IMR-90 (cell line): ENCODE measurements around the gene FAM24A. TPM values are rescaled to one million over a fixed set of nuclear protein-coding genes. Genes with fewer than 3 reads are reported as not detected.
"Not testable (repeated sequence)": the region's sequence is repeated elsewhere in the genome, so short reads cannot be mapped to it uniquely, and the experiment has no call there.

Source experiments
- ATAC-seq: fragments of 200-7000 bp; cut with Tn5 transposase; 2 replicates; pipeline ENCODE4 v1.9.1; 2020; ENCODE audit warnings: low read depth, mild to moderate bottlenecking, moderate library complexity
- BruUV-seq: library from RNA; stranded (reverse); fragments of 400-500 nt; replicated peaks from 2 replicates; lab custom pipeline; 2021; lab: Mats Ljungman, UMichigan
- CTCF ChIA-PET: fragments of 300-600 bp; formaldehyde crosslinking; extraction: SDS; loops from one replicate; lab custom pipeline; 2021; ENCODE audit warnings: antibody characterized with exemption; lab: Yijun Ruan, JAX
- POLR2A ChIA-PET: fragments of 300-600 bp; sonication (Branson Sonifier 250); formaldehyde crosslinking; loops from one replicate; lab custom pipeline; 2022; ENCODE audit warnings: antibody characterized with exemption; ENCODE audit not compliant: unreplicated experiment; lab: Charles Lee
- DNase-seq: peaks from one replicate; pipeline ENCODE4 v3.0.0; 2013
- H2AFZ ChIP-seq: replicated peaks from 2 replicates; pipeline ENCODE3; 2013; ENCODE audit warnings: low read length, mild to moderate bottlenecking; ENCODE audit not compliant: poor library complexity
- H2AK5ac ChIP-seq: 2 replicates; pipeline ENCODE4 v1.6.1; 2013; ENCODE audit warnings: low read depth, low read length, inconsistent platforms
- H2AK9ac ChIP-seq: replicated peaks from 2 replicates; pipeline ENCODE3; 2013; ENCODE audit warnings: mild to moderate bottlenecking, low read depth, low read length, moderate library complexity; ENCODE audit not compliant: poor library complexity
- H2BK120ac ChIP-seq: 2 replicates; pipeline ENCODE4 v1.6.1; 2013; ENCODE audit warnings: low read depth, low read length, inconsistent platforms
- H2BK15ac ChIP-seq: 3 replicates; pipeline ENCODE4 v1.6.1; 2013; ENCODE audit warnings: low read depth, low read length, inconsistent platforms
- H2BK20ac ChIP-seq: 2 replicates; pipeline ENCODE4 v1.6.1; 2013; ENCODE audit warnings: low read depth, mild to moderate bottlenecking, inconsistent platforms, low read length, moderate library complexity
- H2BK5ac ChIP-seq: 2 replicates; pipeline ENCODE4 v1.6.1; 2013; ENCODE audit warnings: mild to moderate bottlenecking, low read depth, low read length, inconsistent platforms; ENCODE audit not compliant: poor library complexity, severe bottlenecking
- H3K14ac ChIP-seq: replicated peaks from 2 replicates; pipeline ENCODE4 v1.6.1; 2013; ENCODE audit warnings: low read depth, low read length, inconsistent platforms
- H3K18ac ChIP-seq: 2 replicates; pipeline ENCODE4 v1.6.1; 2013; ENCODE audit warnings: low read depth, low read length, control low read depth
- H3K23ac ChIP-seq: 2 replicates; pipeline ENCODE4 v1.6.1; 2013; ENCODE audit warnings: low read depth, low read length, inconsistent platforms
- H3K27ac ChIP-seq: 2 replicates; pipeline ENCODE4 v1.5.1; 2013; ENCODE audit warnings: mild to moderate bottlenecking, control low read depth, low read length; ENCODE audit not compliant: insufficient read depth
- H3K27me3 ChIP-seq: 2 replicates; pipeline ENCODE4 v1.6.1; 2013; ENCODE audit warnings: low read length; ENCODE audit not compliant: control insufficient read depth, insufficient read depth
- H3K36me3 ChIP-seq: 2 replicates; pipeline ENCODE4 v1.6.1; 2013; ENCODE audit warnings: low read length, mixed read lengths; ENCODE audit not compliant: control insufficient read depth, insufficient read depth
- H3K4ac ChIP-seq: 2 replicates; pipeline ENCODE4 v1.6.1; 2013; ENCODE audit warnings: low read depth, low read length, inconsistent platforms
- H3K4me1 ChIP-seq: 2 replicates; pipeline ENCODE4 v1.6.1; 2013; ENCODE audit warnings: low read length, mixed read lengths; ENCODE audit not compliant: control insufficient read depth, insufficient read depth
- H3K4me2 ChIP-seq: 2 replicates; pipeline ENCODE4 v1.6.1; 2013; ENCODE audit warnings: low read depth, mild to moderate bottlenecking, control low read depth, low read length, moderate library complexity
- H3K4me3 ChIP-seq: 2 replicates; pipeline ENCODE4 v1.5.1; 2013; ENCODE audit warnings: low read depth, mild to moderate bottlenecking, control low read depth, low read length, moderate library complexity; ENCODE audit not compliant: insufficient read depth
- H3K56ac ChIP-seq: 2 replicates; pipeline ENCODE4 v1.6.1; 2013; ENCODE audit warnings: low read length, inconsistent platforms; ENCODE audit not compliant: insufficient read depth; ENCODE audit errors: extremely low read depth
- H3K79me1 ChIP-seq, 2 experiments: 2 replicates each; pipeline ENCODE4 v1.6.1; 2013; ENCODE audit warnings: low read length in 2 of 2, inconsistent platforms in 1 of 2, low read depth in 1 of 2
- H3K9ac ChIP-seq: 2 replicates; pipeline ENCODE4 v1.6.1; 2013; ENCODE audit warnings: low read depth, low read length, control low read depth
- H3K9me1 ChIP-seq: 2 replicates; pipeline ENCODE4 v1.6.1; 2013; ENCODE audit warnings: low read length, inconsistent platforms; ENCODE audit not compliant: insufficient read depth
- H3K9me3 ChIP-seq: 2 replicates; pipeline ENCODE4 v1.6.1; 2013; ENCODE audit warnings: low read length; ENCODE audit not compliant: control insufficient read depth, insufficient read depth
- H4K20me1 ChIP-seq: 2 replicates; pipeline ENCODE4 v1.6.1; 2013; ENCODE audit warnings: low read length, inconsistent platforms; ENCODE audit not compliant: insufficient read depth
- H4K5ac ChIP-seq: 2 replicates; pipeline ENCODE4 v1.6.1; 2013; ENCODE audit warnings: mild to moderate bottlenecking, low read depth, low read length, control low read depth
- H4K8ac ChIP-seq, 2 experiments: 2 replicates each; pipeline ENCODE4 v1.6.1; 2013; ENCODE audit warnings: low read depth in 2 of 2, low read length in 2 of 2, control low read depth in 1 of 2, inconsistent platforms in 1 of 2
- H4K91ac ChIP-seq: 2 replicates; pipeline ENCODE4 v1.6.1; 2013; ENCODE audit warnings: low read depth, low read length, inconsistent platforms; ENCODE audit not compliant: insufficient read depth
- WGBS, 2 experiments: methylation state at CpG; one replicate each; pipeline versions ENCODE4 v1.1.5 to v1.1.7; 2013; ENCODE audit warnings: missing lambda C conversion rate in 2 of 2; ENCODE audit not compliant: insufficient read length in 1 of 2; ENCODE audit errors: extremely low coverage in 2 of 2; 5-methylcytosine and 5-hydroxymethylcytosine counted together
- dilution Hi-C: fragments of 300-500 bp; cut with HindIII; formaldehyde crosslinking; loops from one replicate; pipeline ENCODE4 v1.14.3; 2018; ENCODE audit warnings: low sequenced_read_pairs; ENCODE audit not compliant: unreplicated experiment
- in situ Hi-C: fragments of 300-500 bp; cut with MboI; formaldehyde crosslinking; loops from 3 replicates; pipeline ENCODE4 v1.14.3; 2019; ENCODE audit warnings: low sequenced_read_pairs, inconsistent platforms, mixed read lengths
- intact Hi-C: fragments of 100-400 bp; cut with micrococcal nuclease; formaldehyde crosslinking; loops from 2 replicates; pipeline ENCODE4 v1.10.0; 2022
- polyA plus RNA-seq, 3 experiments: library from polyadenylated mRNA; depleted of rRNA; stranded (reverse); fragments of >200 nt; gene quantifications; 2 replicates each; pipeline ENCODE4 v1.2.3, GENCODE V29; 2012; ENCODE audit warnings: low replicate concordance in 1 of 3
- total RNA-seq: library from RNA; depleted of rRNA; stranded (reverse); fragments of >200 nt; gene quantifications from 2 replicates; pipeline ENCODE4 v1.2.3, GENCODE V29; 2012

Gene FAM24A
- total and polyA plus RNA-seq, 2 of the 4 experiments (the other 2 are of a cell fraction): not detected

GRCh38 chr10:122868768-122869167 is 41.6 kb upstream of the FAM24A start:
- H3K9me1 ChIP-seq, POLR2A ChIA-PET, H3K14ac ChIP-seq, H3K79me1 ChIP-seq, H2BK5ac ChIP-seq, CTCF ChIA-PET, H3K56ac ChIP-seq, H2BK120ac ChIP-seq, ATAC-seq, H3K4me1 ChIP-seq, H2AFZ ChIP-seq, H2BK20ac ChIP-seq, BruUV-seq, H3K23ac ChIP-seq, H3K27ac ChIP-seq, H3K36me3 ChIP-seq, H4K5ac ChIP-seq, H3K9ac ChIP-seq, H4K20me1 ChIP-seq, H3K4ac ChIP-seq, H4K8ac ChIP-seq, DNase-seq, H3K18ac ChIP-seq, H3K27me3 ChIP-seq, H4K91ac ChIP-seq, intact Hi-C loops, H2AK5ac ChIP-seq, H3K4me2 ChIP-seq, H3K4me3 ChIP-seq, H2AK9ac ChIP-seq, H2BK15ac ChIP-seq, dilution Hi-C loops, H3K9me3 ChIP-seq: not testable (repeated sequence)
- in situ Hi-C loops: loop anchor here (25.0 kb wide), 2 partner anchors 294 to 706 kb away; partner anchors contain the start of gene BUB3
- WGBS, 2 experiments: no CpG with 5 or more reads among the region's 2 CpGs

DNA sequence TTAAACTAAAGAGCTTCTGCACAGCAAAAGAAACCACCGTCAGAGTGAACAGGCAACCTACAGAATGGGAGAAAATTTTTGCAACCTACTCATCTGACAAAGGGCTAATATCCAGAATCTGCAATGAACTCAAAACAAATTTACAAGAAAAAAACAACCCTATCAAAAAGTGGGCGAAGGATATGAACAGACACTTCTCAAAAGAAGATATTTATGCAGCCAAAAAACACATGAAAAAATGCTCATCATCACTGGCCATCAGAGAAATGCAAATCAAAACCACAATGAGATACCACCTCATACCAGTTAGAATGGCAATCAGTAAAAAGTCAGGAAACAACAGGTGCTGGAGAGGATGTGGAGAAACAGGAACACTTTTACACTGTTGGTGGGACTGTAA is 38.5 kb upstream of the FAM24A start:
- H2BK20ac ChIP-seq, H3K27ac ChIP-seq, BruUV-seq, CTCF ChIA-PET, H3K4me2 ChIP-seq, H2BK120ac ChIP-seq, H3K14ac ChIP-seq, H3K9me3 ChIP-seq, H3K9ac ChIP-seq, H4K20me1 ChIP-seq, H3K27me3 ChIP-seq, H3K79me1 ChIP-seq, H3K56ac ChIP-seq, H2BK15ac ChIP-seq, H3K4me3 ChIP-seq, H2BK5ac ChIP-seq, H3K4me1 ChIP-seq, H3K4ac ChIP-seq, H2AK9ac ChIP-seq, H4K5ac ChIP-seq, H3K36me3 ChIP-seq, H3K23ac ChIP-seq, H3K18ac ChIP-seq, POLR2A ChIA-PET, intact Hi-C loops, dilution Hi-C loops, H2AK5ac ChIP-seq, ATAC-seq, H2AFZ ChIP-seq, H3K9me1 ChIP-seq, H4K91ac ChIP-seq, DNase-seq, H4K8ac ChIP-seq: not testable (repeated sequence)
- WGBS, 2 experiments: no CpG with 5 or more reads among the region's 2 CpGs
- in situ Hi-C loops: loop anchor here (25.0 kb wide), 2 partner anchors 290 to 710 kb away; partner anchors contain the start of gene BUB3
